ENCODE data around the gene PTPN11. TPM values are rescaled to one million over a fixed set of nuclear protein-coding genes. Genes with fewer than 3 reads are reported as not detected.

PTPN11 gene
- total and polyA plus RNA-seq, 3 experiments from 2014 or later: 80.2 to 171 (median 163) TPM

DNA sequence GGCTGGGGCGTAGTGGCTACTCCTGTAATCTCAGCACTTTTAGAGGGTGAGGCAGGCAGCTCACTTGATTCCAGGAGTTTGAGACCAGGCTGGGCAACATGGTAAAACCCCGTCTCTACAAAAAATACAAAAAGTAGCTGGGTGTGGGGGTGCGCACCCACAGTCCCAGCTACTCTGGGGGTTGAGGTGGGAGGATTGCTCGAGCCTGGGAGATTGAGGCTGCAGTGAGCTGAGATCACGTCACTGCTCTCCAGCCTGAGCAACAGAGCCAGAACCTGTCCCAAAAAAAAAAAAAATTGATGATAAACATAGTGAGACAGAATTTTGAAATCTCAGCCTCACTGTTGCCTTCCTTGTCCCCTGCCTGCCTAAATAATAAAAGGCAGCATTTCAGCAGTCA lies 40.0 kb downstream of the PTPN11 start:
- ChIA-PET CTCF (no interaction called here), POLR2A (no interaction called here)
- Mint-ChIP-seq H3K4me1 (peaks cover 5 to 11% (median 6%) of the 10 kb centered on the region in 3 donors), H3K9me3 (no peaks in the 10 kb centered on the region), H3K4me3 (no peak overlapping the region), H3K36me3 (peaks cover 20 to 61% (median 33%) of the 10 kb centered on the region in 3 donors), H3K27me3 (no peaks in the 10 kb centered on the region), H3K27ac (no peak overlapping the region)
- Histone ChIP-seq H3K27me3 (ENCODE audit: insufficient read depth, low read length, poor library complexity, severe bottlenecking) (no peaks in the 10 kb centered on the region), H3K9me3 (ENCODE audit: low read length) (no peaks in the 10 kb centered on the region), H3K27ac (ENCODE audit: low read depth, low read length) (no peak overlapping the region), H3K4me3 (ENCODE audit: low read length) (no peak overlapping the region), H3K36me3 (ENCODE audit: insufficient read depth, low read length) (peaks cover 14% of the 10 kb centered on the region), H3K4me1 (ENCODE audit: insufficient read depth, low read length) (no peaks in the 10 kb centered on the region)
- no peak for DNase-seq

DNA sequence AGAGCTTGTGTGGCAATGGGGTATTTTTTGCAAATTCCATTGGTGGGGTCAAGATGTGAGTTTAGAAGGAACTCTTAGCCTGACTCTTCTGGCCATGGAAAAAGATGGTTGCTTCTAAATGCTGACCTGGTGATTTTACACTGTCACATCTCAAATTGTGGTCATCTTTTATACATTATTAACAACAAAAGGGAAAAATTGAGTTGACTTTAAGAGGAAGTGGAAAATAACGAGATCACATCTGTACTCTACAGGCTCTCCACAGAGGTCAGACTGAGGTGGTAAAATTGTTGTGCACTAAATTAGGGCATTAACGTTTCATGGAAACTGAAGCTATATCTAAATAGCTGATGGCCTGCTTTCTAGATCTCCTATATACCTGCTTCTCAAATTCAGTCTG lies 44.7 kb downstream of the PTPN11 start:
- no peaks in the 10 kb centered on the region for H3K27me3 Mint-ChIP-seq
- POLR2A ChIA-PET: no interaction called here
- no peaks in the 10 kb centered on the region for H3K9me3 ChIP-seq (ENCODE audit: low read length)
- peaks cover 0 to 47% (median 23%) of the 10 kb centered on the region in 3 donors for H3K36me3 Mint-ChIP-seq
- H3K4me1 ChIP-seq (ENCODE audit: insufficient read depth, low read length): no peaks in the 10 kb centered on the region
- no peak overlapping the region for H3K4me3 ChIP-seq (ENCODE audit: low read length)
- peaks cover 8 to 33% (median 16%) of the 10 kb centered on the region in 3 donors for H3K4me1 Mint-ChIP-seq
- no peaks in the 10 kb centered on the region for H3K9me3 Mint-ChIP-seq
- no peak for DNase-seq
- CTCF ChIA-PET: no interaction called here
- no peaks in the 10 kb centered on the region for H3K27me3 ChIP-seq (ENCODE audit: insufficient read depth, low read length, poor library complexity, severe bottlenecking)
- H3K36me3 ChIP-seq (ENCODE audit: insufficient read depth, low read length): no peaks in the 10 kb centered on the region
- no peak overlapping the region for H3K4me3 Mint-ChIP-seq
- no peak overlapping the region for H3K27ac ChIP-seq (ENCODE audit: low read depth, low read length)
- H3K27ac Mint-ChIP-seq: peak overlapping the region in 3 of 8 donors; percentile 14 to 64 (median 50)

DNA sequence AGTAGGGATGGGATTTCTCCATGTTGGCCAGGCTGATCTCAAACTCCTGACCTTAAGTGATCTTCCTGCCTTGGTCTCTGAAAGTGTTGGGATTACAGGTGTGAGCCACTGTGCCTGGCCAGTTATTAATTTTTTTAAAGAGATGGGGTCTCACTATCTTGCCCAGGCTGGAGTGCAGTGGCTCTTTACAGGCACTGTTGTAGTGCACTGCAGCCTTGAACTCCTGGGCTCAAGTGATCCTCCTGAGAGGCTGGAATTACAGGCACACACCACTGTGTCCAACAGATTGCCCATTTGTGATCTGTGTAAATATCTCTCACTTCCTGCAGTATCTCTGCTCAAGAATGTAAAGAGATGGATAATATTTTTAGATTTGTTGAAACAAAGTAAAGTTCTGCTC lies 45.9 kb downstream of the PTPN11 start:
- H3K4me3 ChIP-seq (ENCODE audit: low read length): no peak overlapping the region
- H3K36me3 ChIP-seq (ENCODE audit: insufficient read depth, low read length): no peaks in the 10 kb centered on the region
- CTCF ChIA-PET: no interaction called here
- Mint-ChIP-seq H3K4me1 (peaks cover 8 to 34% (median 16%) of the 10 kb centered on the region in 3 donors), H3K9me3 (no peaks in the 10 kb centered on the region), H3K27me3 (no peaks in the 10 kb centered on the region), H3K4me3 (no peak overlapping the region), H3K27ac (peak overlapping the region in 2 of 8 donors; percentile 12 to 15), H3K36me3 (peaks cover 0 to 48% (median 21%) of the 10 kb centered on the region in 3 donors)
- H3K27ac ChIP-seq (ENCODE audit: low read depth, low read length): no peak overlapping the region
- no peak for DNase-seq
- H3K27me3 ChIP-seq (ENCODE audit: insufficient read depth, low read length, poor library complexity, severe bottlenecking): no peaks in the 10 kb centered on the region
- no peaks in the 10 kb centered on the region for H3K9me3 ChIP-seq (ENCODE audit: low read length)
- no peaks in the 10 kb centered on the region for H3K4me1 ChIP-seq (ENCODE audit: insufficient read depth, low read length)
- POLR2A ChIA-PET: no interaction called here

DNA sequence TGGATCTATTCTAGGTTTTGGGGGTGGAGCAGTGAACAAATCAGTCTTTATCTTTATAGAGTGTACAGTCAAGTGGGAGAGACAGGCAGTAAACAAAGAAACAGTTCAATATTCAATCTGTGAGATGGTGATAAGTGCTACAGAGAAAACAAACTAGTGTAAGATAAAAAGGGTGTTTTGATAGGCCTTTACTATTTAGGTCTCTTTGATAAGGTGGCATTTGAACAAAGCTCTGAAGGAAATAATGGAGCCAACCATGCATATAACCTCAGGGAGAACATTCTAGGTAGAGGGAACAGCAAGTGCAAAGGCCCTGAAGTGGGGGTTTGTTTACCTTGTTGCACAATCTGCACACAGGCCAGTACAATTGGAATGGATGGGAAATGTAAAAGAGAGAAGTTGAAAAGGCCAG lies 47.3 kb downstream of the PTPN11 start:
- no peak overlapping the region for H3K27ac Mint-ChIP-seq
- H3K36me3 ChIP-seq (ENCODE audit: insufficient read depth, low read length): no peaks in the 10 kb centered on the region
- H3K4me1 Mint-ChIP-seq: peaks cover 9 to 31% (median 25%) of the 10 kb centered on the region in 3 donors
- peaks cover 0 to 51% (median 17%) of the 10 kb centered on the region in 3 donors for H3K36me3 Mint-ChIP-seq
- no peak overlapping the region for H3K4me3 ChIP-seq (ENCODE audit: low read length)
- H3K4me3 Mint-ChIP-seq: no peak overlapping the region
- H3K27me3 ChIP-seq (ENCODE audit: insufficient read depth, low read length, poor library complexity, severe bottlenecking): no peaks in the 10 kb centered on the region
- POLR2A ChIA-PET: no interaction called here
- no peak overlapping the region for H3K27ac ChIP-seq (ENCODE audit: low read depth, low read length)
- H3K9me3 Mint-ChIP-seq: no peaks in the 10 kb centered on the region
- CTCF ChIA-PET: no interaction called here
- DNase-seq: no peak
- H3K27me3 Mint-ChIP-seq: no peaks in the 10 kb centered on the region
- H3K9me3 ChIP-seq (ENCODE audit: low read length): no peaks in the 10 kb centered on the region
- no peaks in the 10 kb centered on the region for H3K4me1 ChIP-seq (ENCODE audit: insufficient read depth, low read length)

DNA sequence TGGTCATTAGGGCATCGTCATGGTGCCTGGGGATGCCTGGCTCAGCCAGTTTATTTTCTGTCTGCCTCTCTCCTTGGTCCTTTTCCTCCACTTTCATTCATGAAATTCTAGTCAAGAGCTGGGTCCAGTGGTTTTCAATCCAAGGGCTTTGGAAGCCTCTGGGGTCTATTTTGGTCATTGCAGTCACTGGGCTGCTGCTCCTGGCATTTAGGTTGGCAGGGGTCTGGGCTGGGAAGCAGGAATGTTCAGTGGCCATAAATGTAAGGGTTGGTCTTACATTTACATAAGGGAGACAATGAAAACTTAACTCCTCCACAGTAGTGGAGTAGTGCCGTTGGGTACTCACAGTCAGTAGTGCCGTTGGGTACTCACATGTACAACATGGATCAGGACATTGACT lies 48.1 kb downstream of the PTPN11 start:
- no peaks in the 10 kb centered on the region for H3K27me3 Mint-ChIP-seq
- Histone ChIP-seq H3K27me3 (ENCODE audit: insufficient read depth, low read length, poor library complexity, severe bottlenecking) (no peaks in the 10 kb centered on the region), H3K9me3 (ENCODE audit: low read length) (no peaks in the 10 kb centered on the region), H3K27ac (ENCODE audit: low read depth, low read length) (no peak overlapping the region), H3K4me3 (ENCODE audit: low read length) (no peak overlapping the region), H3K36me3 (ENCODE audit: insufficient read depth, low read length) (no peaks in the 10 kb centered on the region), H3K4me1 (ENCODE audit: insufficient read depth, low read length) (no peaks in the 10 kb centered on the region)
- POLR2A ChIA-PET: interaction anchor here (0.7 kb wide), 1 partner anchor 577 kb away, joined by 4 read pairs; no protein-coding TSS in a partner anchor
- H3K4me1 Mint-ChIP-seq: peaks cover 9 to 29% (median 25%) of the 10 kb centered on the region in 3 donors
- no peak overlapping the region for H3K4me3 Mint-ChIP-seq
- peak overlapping the region in 1 of 8 donors; percentile 35 for H3K27ac Mint-ChIP-seq
- H3K9me3 Mint-ChIP-seq: no peaks in the 10 kb centered on the region
- peaks cover 0 to 51% (median 18%) of the 10 kb centered on the region in 3 donors for H3K36me3 Mint-ChIP-seq
- DNase-seq: no peak
- CTCF ChIA-PET: no interaction called here

DNA sequence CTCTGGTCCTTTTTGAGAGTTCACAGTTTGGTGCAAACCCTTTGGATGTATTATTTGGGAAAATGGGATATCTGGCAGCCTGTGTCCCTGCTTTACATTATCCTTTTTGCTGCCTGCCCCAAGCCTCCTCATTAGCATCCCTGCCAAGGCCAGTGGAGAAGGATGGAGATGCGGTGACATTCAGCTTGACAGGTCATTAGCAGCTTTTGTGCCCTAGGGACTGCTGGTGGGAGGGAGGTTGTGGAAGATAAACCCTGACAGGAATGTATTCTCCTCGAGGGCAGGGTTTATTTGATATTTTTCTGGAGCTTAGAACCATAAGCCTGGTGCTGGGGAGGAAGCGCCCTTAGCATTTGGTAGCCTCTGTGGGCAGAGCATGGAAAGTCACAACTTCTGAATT lies 49.3 kb downstream of the PTPN11 start:
- H3K27me3 Mint-ChIP-seq: no peaks in the 10 kb centered on the region
- no peaks in the 10 kb centered on the region for H3K9me3 Mint-ChIP-seq
- no peak overlapping the region for H3K4me3 Mint-ChIP-seq
- no peak overlapping the region for H3K27ac ChIP-seq (ENCODE audit: low read depth, low read length)
- no peak overlapping the region for H3K27ac Mint-ChIP-seq
- H3K4me1 Mint-ChIP-seq: peaks cover 9 to 29% (median 25%) of the 10 kb centered on the region in 3 donors
- H3K4me1 ChIP-seq (ENCODE audit: insufficient read depth, low read length): no peaks in the 10 kb centered on the region
- H3K9me3 ChIP-seq (ENCODE audit: low read length): no peaks in the 10 kb centered on the region
- peaks cover 0 to 61% (median 20%) of the 10 kb centered on the region in 3 donors for H3K36me3 Mint-ChIP-seq
- H3K27me3 ChIP-seq (ENCODE audit: insufficient read depth, low read length, poor library complexity, severe bottlenecking): no peaks in the 10 kb centered on the region
- CTCF ChIA-PET: no interaction called here
- H3K36me3 ChIP-seq (ENCODE audit: insufficient read depth, low read length): peaks cover 8% of the 10 kb centered on the region
- POLR2A ChIA-PET: no interaction called here
- DNase-seq: no peak
- no peak overlapping the region for H3K4me3 ChIP-seq (ENCODE audit: low read length)

DNA sequence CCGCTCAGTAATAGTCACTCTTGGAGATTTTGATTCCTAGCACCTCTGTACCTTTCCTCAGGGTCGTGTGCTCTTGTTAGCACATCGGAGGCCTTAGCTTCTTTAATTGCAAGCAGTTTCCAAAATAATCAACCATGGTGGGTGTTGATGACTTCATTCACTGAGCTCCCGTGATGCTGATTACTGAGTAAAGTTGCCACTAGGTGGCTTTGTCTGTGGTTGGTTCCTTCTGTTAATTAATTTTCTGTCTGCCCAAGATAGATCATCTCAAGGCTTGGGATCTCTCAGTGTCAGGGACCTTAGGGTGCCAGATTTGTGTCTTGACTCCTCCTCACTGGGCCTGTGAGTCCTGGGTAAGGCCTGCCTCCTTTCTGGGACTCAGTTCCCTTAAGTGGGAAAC lies 54.3 kb downstream of the PTPN11 start:
- Mint-ChIP-seq H3K36me3 (peaks cover 9 to 68% (median 24%) of the 10 kb centered on the region in 3 donors), H3K27me3 (no peaks in the 10 kb centered on the region), H3K4me3 (no peak overlapping the region), H3K4me1 (peaks cover 4 to 8% (median 5%) of the 10 kb centered on the region in 3 donors), H3K9me3 (no peaks in the 10 kb centered on the region), H3K27ac (no peak overlapping the region)
- POLR2A ChIA-PET: no interaction called here
- CTCF ChIA-PET: no interaction called here
- no peaks in the 10 kb centered on the region for H3K4me1 ChIP-seq (ENCODE audit: insufficient read depth, low read length)
- H3K36me3 ChIP-seq (ENCODE audit: insufficient read depth, low read length): peaks cover 25% of the 10 kb centered on the region
- H3K4me3 ChIP-seq (ENCODE audit: low read length): no peak overlapping the region
- no peaks in the 10 kb centered on the region for H3K9me3 ChIP-seq (ENCODE audit: low read length)
- no peaks in the 10 kb centered on the region for H3K27me3 ChIP-seq (ENCODE audit: insufficient read depth, low read length, poor library complexity, severe bottlenecking)
- no peak for DNase-seq
- H3K27ac ChIP-seq (ENCODE audit: low read depth, low read length): no peak overlapping the region

DNA sequence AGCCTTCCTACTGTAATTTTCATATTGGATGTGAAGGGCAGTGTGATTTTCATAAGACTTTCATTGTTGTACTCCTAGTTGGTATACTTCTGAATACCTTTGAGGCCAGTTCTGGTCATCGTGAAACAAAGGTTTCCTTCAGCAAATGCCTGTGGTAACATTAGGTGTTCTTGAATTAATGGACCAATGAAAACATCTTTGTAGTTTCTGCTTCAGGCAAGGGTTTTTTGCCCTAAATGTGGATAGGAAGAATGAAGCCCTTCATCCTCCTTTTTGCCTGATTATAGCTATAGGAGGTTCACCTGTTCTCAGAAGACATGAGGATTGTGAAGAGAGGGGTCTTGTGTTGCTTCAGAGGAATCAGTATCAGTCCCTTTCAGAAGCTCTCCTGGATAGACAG lies 60.7 kb downstream of the PTPN11 start:
- Mint-ChIP-seq H3K4me3 (no peak overlapping the region), H3K27me3 (no peaks in the 10 kb centered on the region), H3K9me3 (no peaks in the 10 kb centered on the region), H3K36me3 (peaks cover 45 to 94% (median 53%) of the 10 kb centered on the region in 3 donors), H3K27ac (no peak overlapping the region), H3K4me1 (peaks cover 0 to 1% (median 0%) of the 10 kb centered on the region in 3 donors)
- CTCF ChIA-PET: no interaction called here
- peaks cover 58% of the 10 kb centered on the region for H3K36me3 ChIP-seq (ENCODE audit: insufficient read depth, low read length)
- no peaks in the 10 kb centered on the region for H3K4me1 ChIP-seq (ENCODE audit: insufficient read depth, low read length)
- H3K4me3 ChIP-seq (ENCODE audit: low read length): no peak overlapping the region
- no peak overlapping the region for H3K27ac ChIP-seq (ENCODE audit: low read depth, low read length)
- POLR2A ChIA-PET: no interaction called here
- no peak for DNase-seq
- no peaks in the 10 kb centered on the region for H3K27me3 ChIP-seq (ENCODE audit: insufficient read depth, low read length, poor library complexity, severe bottlenecking)
- H3K9me3 ChIP-seq (ENCODE audit: low read length): no peaks in the 10 kb centered on the region

DNA sequence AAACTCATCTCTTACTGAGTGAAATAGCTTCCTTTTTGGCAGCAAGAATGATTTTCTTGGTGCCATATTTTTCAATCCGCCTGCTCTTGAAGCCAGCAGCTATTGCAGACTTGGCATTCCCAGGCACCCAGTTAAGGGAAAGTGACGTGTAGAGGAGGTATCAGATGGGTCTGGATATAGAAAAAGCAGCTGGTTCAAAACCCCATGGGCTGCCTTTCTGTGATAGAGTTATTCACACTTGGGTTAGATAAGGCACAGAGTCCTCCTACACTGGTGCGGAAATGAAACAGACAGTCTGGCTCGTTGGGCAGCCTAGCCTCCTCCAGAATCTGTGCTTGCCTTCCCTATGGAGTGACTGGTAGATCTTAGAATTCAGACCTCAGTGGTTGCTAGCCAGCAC lies 62.2 kb downstream of the PTPN11 start:
- Histone ChIP-seq H3K27me3 (ENCODE audit: insufficient read depth, low read length, poor library complexity, severe bottlenecking) (no peaks in the 10 kb centered on the region), H3K36me3 (ENCODE audit: insufficient read depth, low read length) (peaks cover 59% of the 10 kb centered on the region), H3K9me3 (ENCODE audit: low read length) (no peaks in the 10 kb centered on the region), H3K4me1 (ENCODE audit: insufficient read depth, low read length) (no peaks in the 10 kb centered on the region), H3K27ac (ENCODE audit: low read depth, low read length) (no peak overlapping the region), H3K4me3 (ENCODE audit: low read length) (no peak overlapping the region)
- no peak for DNase-seq
- no peaks in the 10 kb centered on the region for H3K9me3 Mint-ChIP-seq
- H3K27ac Mint-ChIP-seq: peak overlapping the region in 1 of 8 donors; percentile 55
- POLR2A ChIA-PET: no interaction called here
- H3K27me3 Mint-ChIP-seq: no peaks in the 10 kb centered on the region
- peaks cover 0 to 1% (median 0%) of the 10 kb centered on the region in 3 donors for H3K4me1 Mint-ChIP-seq
- CTCF ChIA-PET: no interaction called here
- peaks cover 45 to 95% (median 53%) of the 10 kb centered on the region in 3 donors for H3K36me3 Mint-ChIP-seq
- H3K4me3 Mint-ChIP-seq: no peak overlapping the region

Measured in CD8-positive, alpha-beta memory T cell (primary cell).